ENCODE measurements around the gene SPATS2L.

- TF ChIP-seq CTCF (IDR thresholded peaks at IDR 0.05; ENCODE audit: low read length) (no peak), EZH2 (optimal IDR thresholded peaks at IDR 0.05; ENCODE audit: low read depth, low read length) (no peak)
Measured at GRCh38 chr2:200321780-200322534, 15.5 kb downstream of the SPATS2L start.

All from MM.1S (cell line).